Measurements from ENCODE around the gene RIMBP2.

DNA sequence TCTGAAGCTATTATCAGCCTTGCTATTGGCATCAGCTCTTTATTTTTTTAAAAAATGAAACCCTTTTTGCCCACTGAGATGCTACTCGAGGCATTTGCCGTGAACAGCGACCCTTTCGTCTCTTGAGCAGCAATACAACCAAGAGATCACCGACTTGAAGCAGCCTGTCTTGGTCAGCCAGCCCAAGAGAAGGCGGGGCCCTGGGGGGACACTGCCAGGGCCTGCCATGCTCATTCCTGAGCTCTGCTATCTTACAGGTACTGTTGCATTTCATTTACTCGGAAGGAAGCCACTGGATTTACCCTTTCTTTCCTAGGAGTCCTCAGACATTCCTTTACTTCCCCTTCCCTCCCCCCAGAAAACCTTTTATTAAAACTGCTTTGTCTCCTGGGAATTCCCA, 361.7 kb downstream of the RIMBP2 start:
- TF ChIP-seq REST (IDR thresholded peaks at IDR 0.05; ENCODE audit: insufficient read depth in 1 of 2, low read depth in 2 of 2, low read length in 2 of 2) (no peak), POLR2AphosphoS5 (IDR thresholded peaks at IDR 0.05; ENCODE audit: low read depth, low read length) (no peak)

All from PFSK-1 (cell line).